K562 (cell line): ENCODE data around the gene ARID3A. TPM values are rescaled to one million over a fixed set of nuclear protein-coding genes. Genes with fewer than 3 reads are reported as not detected.

Experiments
- BCL6 ChIP-seq: fragments of 250-450 bp; sonication (Bioruptor Pico); IDR thresholded peaks from 2 replicates; pipeline ENCODE4 v1.4.0; 2020
- BCOR ChIP-seq: fragments of 450-650 bp; IDR thresholded peaks from 2 replicates; pipeline ENCODE4 v1.6.1; 2016
- DIDO1 ChIP-seq: fragments of 450-650 bp; IDR thresholded peaks from 2 replicates; pipeline ENCODE4 v1.6.1; 2016; ENCODE audit warnings: low read depth, missing biosample characterization, missing genetic modification characterization
- GABPB2 ChIP-seq: fragments of 250-450 bp; sonication (Bioruptor Pico); conservative IDR thresholded peaks from 2 replicates; pipeline ENCODE4 v1.5.1; 2021; ENCODE audit warnings: mild to moderate bottlenecking
- HCFC1 ChIP-seq: IDR thresholded peaks from 2 replicates; pipeline ENCODE4 v1.6.1; 2012; ENCODE audit warnings: low read depth, low read length, improper control_type of control experiment
- HDAC2 ChIP-seq: fragments of 450-650 bp; IDR thresholded peaks from 2 replicates; pipeline ENCODE4 v1.6.1; 2016; ENCODE audit warnings: mild to moderate bottlenecking
- HDAC8 ChIP-seq: fragments of 450-650 bp; IDR thresholded peaks from 2 replicates; pipeline ENCODE4 v1.6.1; 2016; ENCODE audit warnings: mild to moderate bottlenecking, missing genetic modification characterization, moderate library complexity, missing compliant biosample characterization
- ILF3 ChIP-seq: fragments of 450-650 bp; IDR thresholded peaks from 2 replicates; pipeline ENCODE4 v1.6.1; 2018; ENCODE audit warnings: antibody characterized with exemption, mild to moderate bottlenecking, moderate library complexity, borderline replicate concordance
- MTA3 ChIP-seq: fragments of 450-650 bp; formaldehyde crosslinking; IDR thresholded peaks from 2 replicates; pipeline ENCODE4 v1.6.1; 2017; ENCODE audit warnings: mild to moderate bottlenecking, borderline replicate concordance
- NEUROD1 ChIP-seq: fragments of 150-350 bp; IDR thresholded peaks from 2 replicates; pipeline ENCODE4 v1.6.1; 2014; ENCODE audit warnings: borderline replicate concordance, low read length, low read depth; ENCODE audit not compliant: partially characterized antibody
- ZC3H11A ChIP-seq: IDR thresholded peaks from 2 replicates; pipeline ENCODE4 v1.6.1; 2012; ENCODE audit warnings: low read depth, low read length, improper control_type of control experiment
- ZNF143 ChIP-seq: sonication (generic); formaldehyde crosslinking; IDR thresholded peaks from 2 replicates; pipeline ENCODE4 v1.9.0; 2022; ENCODE audit warnings: mild to moderate bottlenecking, missing genetic modification reagents
- ZNF449 ChIP-seq: fragments of 250-450 bp; sonication (Bioruptor Pico); IDR thresholded peaks from 2 replicates; pipeline ENCODE4 v1.8.0; 2022; ENCODE audit warnings: moderate library complexity, mild to moderate bottlenecking, inconsistent platforms
- polyA plus RNA-seq, 8 experiments: library from polyadenylated mRNA; depleted of rRNA in 4 of 8; stranded (reverse) in 5 of 8; unstranded in 3 of 8; fragments of >200 nt; fragmentation: Nextera tagmentation in 2 of 8; fragmentation: Illumina TruSeq in 1 of 8; extraction: Ambion mirVana in 2 of 8; extraction: Trizol in 1 of 8; gene quantifications; 2 replicates each; pipeline versions ENCODE4 v1.2.1 to v1.2.3, GENCODE V29; 2011 to 2014; ENCODE audit warnings: inconsistent platforms in 1 of 8, missing spikeins in 1 of 8
- total RNA-seq, 7 experiments: library from RNA; depleted of rRNA in 6 of 7; stranded (reverse); fragments of >200 nt in 6 of 7; fragmentation: Illumina TruSeq in 2 of 7; extraction: Trizol in 2 of 7; gene quantifications; 2 replicates each; pipeline versions ENCODE4 v1.2.1 to v1.2.3, GENCODE V29; 2011 to 2021; ENCODE audit warnings: low replicate concordance in 1 of 7
- TF ChIP-seq, protein P1 (sequence below): fragments of 450-650 bp; IDR thresholded peaks from 2 replicates; pipeline ENCODE4 v1.6.1; 2016; ENCODE audit warnings: low read depth
- TF ChIP-seq, protein P2 (sequence below): IDR thresholded peaks from 2 replicates; pipeline ENCODE4 v1.6.1; 2011; ENCODE audit not compliant: insufficient read length; ENCODE audit errors: extremely low read depth
- TF ChIP-seq, protein P3 (sequence below): fragments of 450-650 bp; formaldehyde crosslinking; IDR thresholded peaks from 2 replicates; pipeline ENCODE4 v1.4.0; 2020; ENCODE audit warnings: mild to moderate bottlenecking, moderate library complexity

The ARID3A gene
- total and polyA plus RNA-seq, 9 of the 15 experiments (the other 6 are each of a cell fraction or from before 2014, with no cell fraction given) = 1.4 to 118 (median 31.2) TPM

DNA sequence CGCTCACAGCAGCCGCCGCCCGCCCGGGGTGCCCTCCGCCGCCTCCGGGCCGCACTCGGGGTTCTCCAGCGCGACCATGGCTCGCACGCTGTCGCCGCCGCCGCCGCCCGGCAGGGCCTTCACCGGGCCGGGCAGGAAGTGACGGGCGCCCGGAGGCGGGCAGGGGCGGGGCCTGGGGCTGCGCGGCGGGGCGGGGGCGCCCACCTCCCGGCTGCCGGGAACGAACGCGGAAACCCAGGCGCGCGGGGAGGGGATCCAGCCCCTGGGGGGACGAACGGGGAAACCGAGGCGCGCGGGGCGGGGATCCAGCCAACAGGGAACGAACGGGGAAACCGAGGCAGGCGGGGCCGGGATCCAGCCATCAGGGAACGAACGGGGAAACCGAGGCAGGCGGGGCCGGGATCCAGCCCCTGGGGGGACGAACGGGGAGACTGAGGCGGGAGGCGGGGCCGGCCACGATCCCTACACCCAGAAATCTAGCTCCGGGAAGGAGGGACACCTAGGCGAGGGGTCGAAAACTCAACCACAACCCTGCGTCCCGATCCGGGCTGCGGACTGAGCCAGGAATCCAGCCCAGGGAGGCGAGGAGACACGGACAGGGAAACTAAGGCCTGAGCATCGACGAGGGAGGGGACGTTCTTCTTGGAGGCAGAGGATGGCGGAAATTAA, 12.6 kb upstream of the ARID3A start, which contains the start of gene R3HDM4 (continued):
- TF ChIP-seq ZNF449 (no peak), NEUROD1 (no peak), ILF3 (no peak), BCOR (no peak; the same call in none of the 2 replicates), GABPB2 (CRISPR knock-in tag) (no peak), HDAC8 (tag) (no peak), BCL6 (CRISPR knock-in tag) (no peak), DIDO1 (tag) (no peak), HCFC1 (no peak; the same call in 1 of the 2 replicates), ZC3H11A (no peak), ZNF143 (CRISPR knock-in tag) (no peak), MTA3 (no peak), HDAC2 (no peak)
- TF ChIP-seq, protein P1, sequence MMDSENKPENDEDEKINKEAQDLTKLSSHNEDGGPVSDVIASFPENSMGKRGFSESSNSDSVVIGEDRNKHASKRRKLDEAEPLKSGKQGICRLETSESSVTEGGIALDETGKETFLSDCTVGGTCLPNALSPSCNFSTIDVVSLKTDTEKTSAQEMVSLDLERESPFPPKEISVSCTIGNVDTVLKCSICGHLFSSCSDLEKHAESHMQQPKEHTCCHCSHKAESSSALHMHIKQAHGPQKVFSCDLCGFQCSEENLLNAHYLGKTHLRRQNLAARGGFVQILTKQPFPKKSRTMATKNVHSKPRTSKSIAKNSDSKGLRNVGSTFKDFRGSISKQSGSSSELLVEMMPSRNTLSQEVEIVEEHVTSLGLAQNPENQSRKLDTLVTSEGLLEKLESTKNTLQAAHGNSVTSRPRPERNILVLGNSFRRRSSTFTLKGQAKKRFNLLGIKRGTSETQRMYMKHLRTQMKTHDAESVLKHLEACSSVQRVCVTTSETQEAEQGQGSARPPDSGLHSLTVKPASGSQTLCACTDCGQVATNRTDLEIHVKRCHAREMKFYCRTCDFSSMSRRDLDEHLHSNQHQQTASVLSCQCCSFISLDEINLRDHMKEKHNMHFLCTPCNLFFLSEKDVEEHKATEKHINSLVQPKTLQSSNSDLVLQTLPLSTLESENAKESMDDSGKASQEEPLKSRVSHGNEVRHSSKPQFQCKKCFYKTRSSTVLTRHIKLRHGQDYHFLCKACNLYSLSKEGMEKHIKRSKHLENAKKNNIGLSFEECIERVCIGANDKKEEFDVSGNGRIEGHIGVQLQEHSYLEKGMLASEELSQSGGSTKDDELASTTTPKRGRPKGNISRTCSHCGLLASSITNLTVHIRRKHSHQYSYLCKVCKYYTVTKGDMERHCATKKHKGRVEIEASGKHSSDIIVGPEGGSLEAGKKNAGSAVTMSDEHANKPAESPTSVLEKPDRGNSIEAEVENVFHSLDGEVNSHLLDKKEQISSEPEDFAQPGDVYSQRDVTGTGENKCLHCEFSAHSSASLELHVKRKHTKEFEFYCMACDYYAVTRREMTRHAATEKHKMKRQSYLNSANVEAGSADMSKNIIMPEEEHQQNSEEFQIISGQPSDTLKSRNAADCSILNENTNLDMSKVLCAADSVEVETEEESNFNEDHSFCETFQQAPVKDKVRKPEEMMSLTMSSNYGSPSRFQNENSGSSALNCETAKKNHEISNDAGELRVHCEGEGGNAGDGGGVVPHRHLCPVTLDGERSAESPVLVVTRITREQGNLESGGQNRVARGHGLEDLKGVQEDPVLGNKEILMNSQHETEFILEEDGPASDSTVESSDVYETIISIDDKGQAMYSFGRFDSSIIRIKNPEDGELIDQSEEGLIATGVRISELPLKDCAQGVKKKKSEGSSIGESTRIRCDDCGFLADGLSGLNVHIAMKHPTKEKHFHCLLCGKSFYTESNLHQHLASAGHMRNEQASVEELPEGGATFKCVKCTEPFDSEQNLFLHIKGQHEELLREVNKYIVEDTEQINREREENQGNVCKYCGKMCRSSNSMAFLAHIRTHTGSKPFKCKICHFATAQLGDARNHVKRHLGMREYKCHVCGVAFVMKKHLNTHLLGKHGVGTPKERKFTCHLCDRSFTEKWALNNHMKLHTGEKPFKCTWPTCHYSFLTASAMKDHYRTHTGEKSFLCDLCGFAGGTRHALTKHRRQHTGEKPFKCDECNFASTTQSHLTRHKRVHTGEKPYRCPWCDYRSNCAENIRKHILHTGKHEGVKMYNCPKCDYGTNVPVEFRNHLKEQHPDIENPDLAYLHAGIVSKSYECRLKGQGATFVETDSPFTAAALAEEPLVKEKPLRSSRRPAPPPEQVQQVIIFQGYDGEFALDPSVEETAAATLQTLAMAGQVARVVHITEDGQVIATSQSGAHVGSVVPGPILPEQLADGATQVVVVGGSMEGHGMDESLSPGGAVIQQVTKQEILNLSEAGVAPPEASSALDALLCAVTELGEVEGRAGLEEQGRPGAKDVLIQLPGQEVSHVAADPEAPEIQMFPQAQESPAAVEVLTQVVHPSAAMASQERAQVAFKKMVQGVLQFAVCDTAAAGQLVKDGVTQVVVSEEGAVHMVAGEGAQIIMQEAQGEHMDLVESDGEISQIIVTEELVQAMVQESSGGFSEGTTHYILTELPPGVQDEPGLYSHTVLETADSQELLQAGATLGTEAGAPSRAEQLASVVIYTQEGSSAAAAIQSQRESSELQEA = no peak
- TF ChIP-seq, protein P2, sequence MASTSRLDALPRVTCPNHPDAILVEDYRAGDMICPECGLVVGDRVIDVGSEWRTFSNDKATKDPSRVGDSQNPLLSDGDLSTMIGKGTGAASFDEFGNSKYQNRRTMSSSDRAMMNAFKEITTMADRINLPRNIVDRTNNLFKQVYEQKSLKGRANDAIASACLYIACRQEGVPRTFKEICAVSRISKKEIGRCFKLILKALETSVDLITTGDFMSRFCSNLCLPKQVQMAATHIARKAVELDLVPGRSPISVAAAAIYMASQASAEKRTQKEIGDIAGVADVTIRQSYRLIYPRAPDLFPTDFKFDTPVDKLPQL = no peak
- TF ChIP-seq, protein P3, sequence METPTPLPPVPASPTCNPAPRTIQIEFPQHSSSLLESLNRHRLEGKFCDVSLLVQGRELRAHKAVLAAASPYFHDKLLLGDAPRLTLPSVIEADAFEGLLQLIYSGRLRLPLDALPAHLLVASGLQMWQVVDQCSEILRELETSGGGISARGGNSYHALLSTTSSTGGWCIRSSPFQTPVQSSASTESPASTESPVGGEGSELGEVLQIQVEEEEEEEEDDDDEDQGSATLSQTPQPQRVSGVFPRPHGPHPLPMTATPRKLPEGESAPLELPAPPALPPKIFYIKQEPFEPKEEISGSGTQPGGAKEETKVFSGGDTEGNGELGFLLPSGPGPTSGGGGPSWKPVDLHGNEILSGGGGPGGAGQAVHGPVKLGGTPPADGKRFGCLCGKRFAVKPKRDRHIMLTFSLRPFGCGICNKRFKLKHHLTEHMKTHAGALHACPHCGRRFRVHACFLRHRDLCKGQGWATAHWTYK = peak; percentile 29; the same call in 1 of the 2 replicates
